Measurements from ENCODE around the gene PARP15.

Gene PARP15

DNA sequence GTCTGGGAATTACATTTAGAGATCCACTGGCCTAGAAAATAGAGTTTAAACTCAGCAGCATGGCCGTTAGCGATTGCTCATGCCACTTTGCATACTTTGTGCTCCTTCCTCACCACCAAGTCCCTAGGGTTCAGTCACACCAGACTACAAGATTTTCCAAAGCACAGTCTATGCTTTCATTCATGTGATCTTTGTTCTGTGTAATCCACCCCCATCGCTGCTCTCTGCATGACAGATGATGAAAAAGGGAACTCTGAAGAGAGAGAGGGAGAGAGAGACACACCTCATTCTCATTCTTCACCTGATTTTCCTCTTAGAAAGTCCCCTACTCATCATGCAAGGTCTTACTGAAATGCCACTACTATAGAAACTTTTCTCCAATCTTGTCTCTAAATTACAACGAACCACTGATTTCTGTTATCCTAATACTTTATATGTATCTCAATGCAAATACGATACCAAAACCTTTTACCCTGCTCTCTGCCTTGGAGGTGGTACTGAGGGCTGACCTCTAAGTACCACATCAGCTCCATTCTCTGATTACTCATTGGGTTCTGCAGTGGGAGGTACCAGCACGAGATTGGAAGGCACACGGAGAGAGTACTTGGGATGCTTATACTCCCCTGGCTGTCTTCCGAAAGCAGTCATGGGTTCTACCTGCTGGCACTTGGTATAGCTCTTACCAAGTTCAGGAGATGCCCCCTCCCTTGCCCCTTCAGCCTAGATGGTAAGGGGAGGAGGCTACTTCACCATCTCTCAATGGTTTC, 1.1 kb upstream of the PARP15 start:
- peak in 1 of 5 experiments; percentile 45 for DNase-seq

- no peak for DNase-seq
These were observed 755 bp downstream of the PARP15 start for GRCh38 chr3:122578069-122578740.

GRCh38 chr3:122580470-122580869, 3.0 kb downstream of the PARP15 start:
- no peak for DNase-seq

GRCh38 chr3:122581622-122582021, 4.2 kb downstream of the PARP15 start:
- no peak for DNase-seq

DNA sequence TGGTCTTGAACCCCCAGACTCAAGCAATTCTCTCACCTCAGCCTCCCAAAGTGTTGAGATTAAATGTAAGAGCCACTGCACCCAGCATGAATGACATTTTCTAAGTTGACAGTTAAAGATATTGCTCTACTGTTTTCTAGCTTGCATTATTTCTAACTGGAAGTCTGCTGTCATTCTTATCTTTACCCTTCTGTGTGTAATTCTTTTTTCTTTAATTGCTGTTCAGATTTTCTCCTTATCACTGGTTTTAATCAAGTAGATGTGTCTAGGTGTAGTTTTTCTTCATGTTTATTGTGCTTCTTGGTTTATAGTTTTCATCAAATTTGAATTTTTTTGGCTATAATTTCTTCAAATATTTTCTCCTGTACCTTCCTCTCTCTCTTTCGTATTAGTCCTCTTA, 4.9 kb downstream of the PARP15 start:
- DNase-seq, result no peak

DNA sequence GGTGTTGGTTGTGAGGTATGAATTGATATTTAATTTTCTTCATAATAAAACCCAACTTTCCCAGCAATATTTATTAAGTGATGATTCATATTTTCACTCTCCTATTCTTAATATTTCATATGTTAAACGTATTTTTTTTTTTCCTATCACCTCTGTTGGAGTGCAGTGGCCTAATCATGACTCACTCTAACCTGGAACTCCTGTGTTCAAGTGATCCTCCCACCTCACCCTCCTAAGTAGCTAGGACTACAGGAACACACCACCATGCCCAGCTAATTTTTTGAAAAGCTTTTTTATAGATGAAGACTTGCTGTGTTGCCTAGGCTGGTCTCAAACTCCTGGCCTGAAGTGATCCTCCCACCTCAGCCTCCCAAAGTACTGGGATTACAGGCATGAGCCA, 8.6 kb downstream of the PARP15 start:
- DNase-seq, result no peak

- DNase-seq, result no peak
These were observed 9.5 kb downstream of the PARP15 start for GRCh38 chr3:122586773-122587485.

DNA sequence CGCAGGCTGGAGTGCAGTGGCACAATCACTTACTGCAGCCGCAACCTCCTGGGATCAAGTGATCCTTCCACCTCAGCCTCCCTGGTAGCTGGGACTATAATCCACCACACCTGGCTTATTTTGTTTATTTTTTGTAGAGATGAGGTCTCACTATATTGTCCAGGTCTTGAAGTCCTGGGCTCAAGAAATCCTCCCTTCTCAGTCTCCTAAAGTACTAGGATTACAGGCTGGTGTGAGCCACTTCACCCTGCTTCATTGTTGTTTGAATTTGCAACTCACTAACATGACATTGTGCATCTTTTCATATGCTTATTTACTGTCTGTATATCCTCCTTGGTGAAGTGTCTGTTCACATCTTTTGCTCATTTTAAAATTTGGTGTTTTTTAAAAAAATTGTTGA, 10.1 kb downstream of the PARP15 start:
- DNase-seq, result no peak

- no peak for DNase-seq
These were observed 11.8 kb downstream of the PARP15 start for GRCh38 chr3:122589297-122589696.

- no peak for DNase-seq
These were observed 13.2 kb downstream of the PARP15 start for GRCh38 chr3:122590610-122591009.

- no peak for DNase-seq
These were observed 16.6 kb downstream of the PARP15 start for GRCh38 chr3:122594025-122594424.

DNA sequence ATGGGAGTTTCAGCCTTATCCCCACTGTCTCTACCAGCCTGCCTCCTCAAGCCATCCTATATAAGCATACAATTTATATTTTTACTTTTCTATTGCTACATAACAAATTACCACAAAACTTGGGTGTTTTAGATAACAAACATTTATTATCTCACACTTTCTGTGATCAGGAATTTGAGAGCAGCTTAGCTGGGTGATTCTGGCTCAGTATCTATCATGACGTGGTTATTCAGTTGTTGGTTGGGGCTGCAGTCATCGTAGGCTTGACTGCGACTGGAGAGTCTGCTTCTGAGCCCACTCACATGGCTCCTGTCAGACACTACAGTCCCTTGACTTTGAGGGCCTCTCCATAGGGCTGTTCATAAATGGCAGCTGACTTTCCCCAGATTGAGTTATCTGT, 20.7 kb downstream of the PARP15 start:
- no peak for DNase-seq

DNA sequence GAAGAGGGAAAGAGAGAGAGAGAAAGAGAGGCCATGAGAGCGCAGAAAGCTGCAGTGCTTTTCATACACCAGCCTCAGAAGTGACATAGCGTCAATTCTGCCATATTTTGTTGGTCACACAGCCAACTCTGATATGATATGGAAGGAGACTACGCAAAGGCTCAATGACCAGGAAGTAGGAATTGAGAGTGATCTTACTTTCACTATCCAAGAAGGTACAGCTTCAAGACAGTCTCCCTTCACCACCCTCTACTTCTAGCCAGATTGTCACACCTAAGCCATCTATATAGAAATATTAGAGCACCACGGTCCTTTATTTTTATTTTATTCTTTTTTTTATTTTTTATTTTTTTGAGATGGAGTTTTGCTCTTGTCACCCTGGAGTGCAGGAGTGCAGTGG, 21.1 kb downstream of the PARP15 start:
- no peak for DNase-seq

DNA sequence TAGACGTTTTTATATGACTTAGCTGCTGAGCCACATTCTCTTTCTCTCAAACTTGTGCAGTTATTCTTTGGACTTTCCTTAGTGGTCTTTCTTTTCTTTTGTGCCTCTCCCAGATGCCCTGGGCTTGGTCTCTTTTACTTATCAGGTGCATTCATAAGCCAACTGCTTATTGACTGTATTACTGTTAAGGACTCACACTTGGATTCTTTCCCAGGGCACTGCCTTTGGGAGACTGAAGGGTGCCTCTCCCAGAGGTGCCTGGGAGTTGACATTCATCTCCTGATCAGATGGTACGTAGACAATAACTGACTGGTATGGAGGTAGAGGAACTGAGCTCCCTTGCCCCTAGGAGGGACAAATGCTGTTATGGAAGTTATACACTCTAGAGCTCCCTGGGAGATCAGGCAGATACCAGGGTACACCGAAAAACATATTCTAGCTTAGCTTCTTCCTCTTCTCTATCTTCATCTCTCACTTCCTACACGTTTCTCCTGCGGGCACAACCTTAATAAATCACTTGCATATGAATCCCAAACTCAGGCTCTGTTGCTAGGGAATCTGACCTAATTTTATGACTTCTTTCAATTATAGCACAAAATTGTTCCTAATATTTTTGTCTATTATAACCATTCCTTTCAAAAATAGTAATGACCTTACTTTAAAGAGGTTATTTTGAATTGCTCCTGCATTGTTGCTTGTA, 24.7 kb downstream of the PARP15 start:
- no peak for DNase-seq

DNA sequence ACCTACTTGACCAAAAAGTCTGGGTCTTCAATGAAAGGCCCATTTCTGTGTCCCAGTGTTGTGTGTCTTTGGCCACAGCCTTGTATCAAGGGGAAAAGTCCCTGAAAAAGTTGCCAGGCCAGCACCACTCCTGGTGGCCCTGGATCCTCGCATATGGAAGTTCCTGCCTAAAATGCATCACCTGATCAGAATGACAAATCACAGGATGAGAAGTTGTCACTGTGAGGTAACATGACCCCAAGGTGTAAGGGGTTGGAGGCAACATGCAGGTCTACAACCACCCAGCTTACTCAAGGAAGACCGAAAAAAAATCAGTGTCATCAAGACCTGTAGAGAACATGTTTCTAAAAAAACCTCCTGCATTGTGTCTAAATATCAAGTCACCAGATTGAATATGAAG, 25.6 kb downstream of the PARP15 start:
- DNase-seq, result no peak

DNA sequence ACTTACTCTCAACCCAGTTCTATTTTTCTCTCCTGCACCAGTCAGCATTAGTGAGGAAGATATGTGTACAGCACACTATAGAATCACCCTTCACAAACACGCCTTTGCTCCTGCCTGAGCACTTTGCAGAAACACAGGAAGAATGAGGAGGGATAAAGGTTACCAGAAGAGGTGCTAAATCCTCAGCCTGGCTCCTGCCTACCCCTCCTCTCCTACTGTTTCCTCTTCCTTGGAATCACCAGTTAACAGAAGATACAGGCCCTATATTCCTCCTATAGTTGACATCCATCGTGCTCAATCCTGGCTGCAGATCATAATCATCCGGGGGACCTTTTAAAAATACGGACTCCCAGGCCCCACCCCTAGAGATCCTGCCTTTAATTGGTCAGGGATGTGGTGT, 28.9 kb downstream of the PARP15 start:
- no peak for DNase-seq

DNA sequence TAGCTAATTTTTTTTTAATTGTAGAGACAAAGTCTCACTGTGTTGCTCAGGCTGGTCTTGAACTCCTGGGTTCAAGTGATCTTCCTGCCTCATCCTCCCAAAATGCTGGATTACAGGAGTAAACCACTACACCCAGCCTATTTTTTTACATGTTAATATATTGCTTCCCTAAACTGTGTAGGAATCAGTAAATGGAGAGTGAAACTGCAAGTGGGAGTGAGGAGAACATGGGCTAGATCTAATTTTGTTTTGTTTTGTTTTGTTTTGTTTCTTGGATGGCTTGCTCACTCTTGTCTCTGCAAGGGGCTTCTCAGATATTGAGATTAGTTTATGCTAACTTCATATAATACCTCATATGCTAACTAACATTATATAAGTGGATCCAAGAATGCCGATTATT, 31.5 kb downstream of the PARP15 start:
- DNase-seq, result no peak

GRCh38 chr3:122609798-122610559, 32.5 kb downstream of the PARP15 start:
- DNase-seq, result peak in 1 of 5 experiments; percentile 94

DNA sequence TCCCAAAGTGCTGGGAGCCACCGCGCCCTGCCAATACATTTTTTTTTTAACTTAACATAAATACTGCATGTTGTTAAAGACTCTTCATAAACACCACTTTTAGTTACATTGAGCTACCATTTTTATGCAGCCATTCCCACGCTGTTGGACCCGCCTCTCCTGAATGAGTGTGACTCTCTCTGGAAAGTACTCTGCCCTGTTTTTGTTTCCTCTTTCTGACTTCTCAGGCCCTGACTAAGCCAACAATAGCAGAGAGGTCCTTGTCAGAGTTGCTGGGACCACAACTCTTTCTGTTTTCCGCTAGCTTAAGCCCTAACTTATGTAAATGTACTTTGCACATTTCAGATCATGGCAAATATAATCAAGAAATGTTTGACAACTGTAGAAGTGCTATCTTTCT, 35.2 kb downstream of the PARP15 start:
- DNase-seq, result no peak

DNA sequence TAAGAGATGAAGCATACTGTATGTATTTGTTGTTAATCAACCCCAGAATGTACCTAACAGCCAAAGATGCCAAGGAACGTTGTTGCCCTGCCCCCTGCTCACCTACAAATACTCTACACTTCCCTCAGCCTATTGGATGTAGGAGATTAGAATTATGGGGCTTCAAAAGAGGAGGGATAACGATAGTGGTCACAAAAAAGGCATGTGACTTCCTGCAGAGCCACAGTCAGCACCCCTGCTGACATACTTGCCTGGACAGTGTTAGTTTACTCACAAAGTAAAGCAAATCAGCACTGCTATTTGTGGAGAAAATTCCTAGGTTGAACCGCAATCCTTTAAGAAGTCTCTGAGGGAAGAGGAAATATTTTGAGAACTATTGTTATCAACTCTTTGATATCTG, 37.9 kb downstream of the PARP15 start:
- DNase-seq, result no peak

GRCh38 chr3:122618614-122619013, 41.2 kb downstream of the PARP15 start:
- DNase-seq, result no peak

- no peak for DNase-seq
These were observed 41.6 kb downstream of the PARP15 start for GRCh38 chr3:122619040-122619439.
